22Rv1 (cell line): ENCODE results near the gene RPA1.

Experiments
- ZFX ChIP-seq: fragments of 450-650 bp; IDR thresholded peaks from 2 replicates; pipeline ENCODE4 v1.6.1; 2017; ENCODE audit warnings: antibody characterized with exemption, borderline replicate concordance
- TF ChIP-seq, protein P1 (sequence below): fragments of 450-650 bp; IDR thresholded peaks from 2 replicates; pipeline ENCODE4 v1.5.1; 2017; ENCODE audit warnings: mild to moderate bottlenecking

DNA sequence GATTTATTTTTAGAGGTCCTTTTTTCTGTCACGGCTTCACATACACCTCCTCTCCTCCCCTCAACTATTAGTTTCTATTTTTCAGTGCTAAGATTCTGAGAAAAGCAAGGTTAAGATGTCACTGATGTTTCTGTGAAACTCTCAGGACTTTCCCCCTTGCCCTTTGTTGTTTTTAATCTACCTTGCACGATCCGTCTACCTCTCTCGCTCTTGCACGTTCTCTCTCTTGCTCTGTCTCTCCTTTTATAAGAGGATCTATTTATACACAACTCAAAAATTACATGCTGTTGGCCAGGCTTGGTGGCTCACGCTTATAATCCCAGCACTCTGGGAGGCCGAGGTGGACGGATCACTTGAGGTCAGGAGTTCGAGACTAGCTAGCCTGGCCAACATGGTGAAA, 43.6 kb downstream of the RPA1 start:
- TF ChIP-seq, protein P1, sequence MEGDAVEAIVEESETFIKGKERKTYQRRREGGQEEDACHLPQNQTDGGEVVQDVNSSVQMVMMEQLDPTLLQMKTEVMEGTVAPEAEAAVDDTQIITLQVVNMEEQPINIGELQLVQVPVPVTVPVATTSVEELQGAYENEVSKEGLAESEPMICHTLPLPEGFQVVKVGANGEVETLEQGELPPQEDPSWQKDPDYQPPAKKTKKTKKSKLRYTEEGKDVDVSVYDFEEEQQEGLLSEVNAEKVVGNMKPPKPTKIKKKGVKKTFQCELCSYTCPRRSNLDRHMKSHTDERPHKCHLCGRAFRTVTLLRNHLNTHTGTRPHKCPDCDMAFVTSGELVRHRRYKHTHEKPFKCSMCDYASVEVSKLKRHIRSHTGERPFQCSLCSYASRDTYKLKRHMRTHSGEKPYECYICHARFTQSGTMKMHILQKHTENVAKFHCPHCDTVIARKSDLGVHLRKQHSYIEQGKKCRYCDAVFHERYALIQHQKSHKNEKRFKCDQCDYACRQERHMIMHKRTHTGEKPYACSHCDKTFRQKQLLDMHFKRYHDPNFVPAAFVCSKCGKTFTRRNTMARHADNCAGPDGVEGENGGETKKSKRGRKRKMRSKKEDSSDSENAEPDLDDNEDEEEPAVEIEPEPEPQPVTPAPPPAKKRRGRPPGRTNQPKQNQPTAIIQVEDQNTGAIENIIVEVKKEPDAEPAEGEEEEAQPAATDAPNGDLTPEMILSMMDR: no peak
- TF ChIP-seq ZFX: no peak
